ENCODE measurements around the gene OR11H6.
"Not testable (repeated sequence)": the region's sequence is repeated elsewhere in the genome, so short reads cannot be mapped to it uniquely, and the experiment has no call there.

The OR11H6 gene

GRCh38 chr14:20264361-20264760, 40.9 kb downstream of the OR11H6 start:
- H3K4me3 ChIP-seq (ENCODE audit: low read length); H3K27me3 ChIP-seq (replicated peaks; ENCODE audit: control insufficient read depth, insufficient read depth, low read length); H3K9me3 ChIP-seq (ENCODE audit: control insufficient read depth, low read length); DNase-seq (ENCODE audit: low read depth); H3K9ac ChIP-seq (ENCODE audit: low read length); H3K36me3 ChIP-seq (ENCODE audit: control insufficient read depth, insufficient read depth, low read length, severe bottlenecking): not testable (repeated sequence)
- peaks cover 11% of the 10 kb centered on the region for H3K4me1 ChIP-seq (ENCODE audit: control insufficient read depth, insufficient read depth, low read length)

GRCh38 chr14:20274062-20274461, 50.6 kb downstream of the OR11H6 start:
- H3K9ac ChIP-seq (ENCODE audit: low read length), result no peak overlapping the region
- H3K4me1 ChIP-seq (ENCODE audit: control insufficient read depth, insufficient read depth, low read length), result no peaks in the 10 kb centered on the region
- H3K27me3 ChIP-seq (replicated peaks; ENCODE audit: control insufficient read depth, insufficient read depth, low read length), result no peaks in the 10 kb centered on the region
- H3K36me3 ChIP-seq (ENCODE audit: control insufficient read depth, insufficient read depth, low read length, severe bottlenecking), result no peaks in the 10 kb centered on the region
- peaks cover 5% of the 10 kb centered on the region for H3K9me3 ChIP-seq (ENCODE audit: control insufficient read depth, low read length)
- no peak for DNase-seq (ENCODE audit: low read depth)
- no peak overlapping the region for H3K4me3 ChIP-seq (ENCODE audit: low read length)

Measured in adipocyte (in vitro differentiated cells).